ENCODE data around the gene S100Z.
"Not testable (repeated sequence)": the region's sequence is repeated elsewhere in the genome, so short reads cannot be mapped to it uniquely, and the experiment has no call there.

The S100Z gene

GRCh38 chr5:76930083-76930482 is 80.3 kb downstream of the S100Z start:
- ChIA-PET CTCF (interaction anchor here (0.9 kb wide), 1 partner anchor 889 kb away, joined by 4 read pairs; no protein-coding TSS in a partner anchor), POLR2A (ENCODE audit: low non-redundant PET) (no interaction called here)
- no peak for TF ChIP-seq CTCF (conservative IDR thresholded peaks at IDR 0.05; ENCODE audit: low read depth)
- no peak overlapping the region for H3K27ac ChIP-seq
- DNase-seq (ENCODE audit: low spot score), result no peak

- ChIA-PET POLR2A (ENCODE audit: low non-redundant PET) (no interaction called here), CTCF (interaction anchor here (0.5 to 0.6 kb wide), 2 partner anchors 12 to 14 kb away, joined by 3 to 4 read pairs; no protein-coding TSS in a partner anchor)
- DNase-seq (ENCODE audit: low spot score), result no peak
- H3K27ac ChIP-seq, result no peak overlapping the region
- TF ChIP-seq CTCF (conservative IDR thresholded peaks at IDR 0.05; ENCODE audit: low read depth), result no peak
Measured at GRCh38 chr5:76938177-76938576, 88.4 kb downstream of the S100Z start.

GRCh38 chr5:76941000-76941399 is 91.2 kb downstream of the S100Z start:
- no peak overlapping the region for H3K27ac ChIP-seq
- POLR2A ChIA-PET (ENCODE audit: low non-redundant PET), result no interaction called here
- TF ChIP-seq CTCF (conservative IDR thresholded peaks at IDR 0.05; ENCODE audit: low read depth), result no peak
- DNase-seq (ENCODE audit: low spot score), result no peak
- CTCF ChIA-PET, result no interaction called here

- ChIA-PET CTCF (no interaction called here), POLR2A (ENCODE audit: low non-redundant PET) (no interaction called here)
- H3K27ac ChIP-seq, result no peak overlapping the region
- TF ChIP-seq CTCF (conservative IDR thresholded peaks at IDR 0.05; ENCODE audit: low read depth), result no peak
- no peak for DNase-seq (ENCODE audit: low spot score)
Measured at GRCh38 chr5:76941442-76941841, 91.6 kb downstream of the S100Z start.

GRCh38 chr5:76942581-76942980 is 92.8 kb downstream of the S100Z start:
- POLR2A ChIA-PET (ENCODE audit: low non-redundant PET), result no interaction called here
- CTCF ChIA-PET, result interaction anchor here (0.7 kb wide), 1 partner anchor 626 kb away, joined by 3 read pairs; no protein-coding TSS in a partner anchor
- TF ChIP-seq CTCF (conservative IDR thresholded peaks at IDR 0.05; ENCODE audit: low read depth), result no peak
- no peak for DNase-seq (ENCODE audit: low spot score)
- no peak overlapping the region for H3K27ac ChIP-seq

- CTCF ChIA-PET, result no interaction called here
- H3K27ac ChIP-seq, result no peak overlapping the region
- POLR2A ChIA-PET (ENCODE audit: low non-redundant PET), result no interaction called here
- DNase-seq (ENCODE audit: low spot score), result no peak
- no peak for TF ChIP-seq CTCF (conservative IDR thresholded peaks at IDR 0.05; ENCODE audit: low read depth)
Measured at GRCh38 chr5:76943006-76943405, 93.2 kb downstream of the S100Z start.

GRCh38 chr5:76944638-76945037 is 94.8 kb downstream of the S100Z start:
- CTCF ChIA-PET, result no interaction called here
- DNase-seq (ENCODE audit: low spot score), result no peak
- no peak for TF ChIP-seq CTCF (conservative IDR thresholded peaks at IDR 0.05; ENCODE audit: low read depth)
- POLR2A ChIA-PET (ENCODE audit: low non-redundant PET), result no interaction called here
- H3K27ac ChIP-seq, result no peak overlapping the region

GRCh38 chr5:76945238-76945637 is 95.4 kb downstream of the S100Z start:
- DNase-seq (ENCODE audit: low spot score); POLR2A ChIA-PET (ENCODE audit: low non-redundant PET); CTCF ChIA-PET; H3K27ac ChIP-seq: not testable (repeated sequence)

Data from RWPE1 (cell line).